NOMO-1 treated with dmso at 0.1 percent for 144 hours (cell line): ENCODE data around the gene MEGF6.

ENCODE experiments used
- DNase-seq: peaks from one replicate; lab custom pipeline; 2025; ENCODE audit not compliant: unreplicated experiment; lab: John Stamatoyannopoulos, UW

The MEGF6 gene

DNA sequence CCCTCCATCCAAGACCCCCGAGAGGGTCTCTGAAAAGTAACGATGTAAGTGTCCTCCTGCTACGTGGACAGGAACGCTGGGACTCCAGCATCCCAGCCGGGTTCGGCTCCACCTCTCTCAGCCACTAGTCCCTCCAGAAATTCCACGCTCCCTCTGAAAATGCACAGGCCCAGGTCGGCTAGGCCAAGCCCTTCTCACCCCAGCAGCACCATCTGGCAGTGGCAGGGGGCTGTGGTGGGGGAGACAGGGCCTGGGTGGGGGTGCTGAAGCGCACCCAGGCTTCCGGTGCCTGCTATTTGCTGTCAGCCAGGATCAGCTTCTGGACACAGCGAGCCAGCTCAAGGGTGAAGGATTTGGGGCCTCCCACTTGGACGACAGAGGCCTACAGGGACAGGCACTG, 83.5 kb downstream of the MEGF6 start:
- DNase-seq = no peak

DNA sequence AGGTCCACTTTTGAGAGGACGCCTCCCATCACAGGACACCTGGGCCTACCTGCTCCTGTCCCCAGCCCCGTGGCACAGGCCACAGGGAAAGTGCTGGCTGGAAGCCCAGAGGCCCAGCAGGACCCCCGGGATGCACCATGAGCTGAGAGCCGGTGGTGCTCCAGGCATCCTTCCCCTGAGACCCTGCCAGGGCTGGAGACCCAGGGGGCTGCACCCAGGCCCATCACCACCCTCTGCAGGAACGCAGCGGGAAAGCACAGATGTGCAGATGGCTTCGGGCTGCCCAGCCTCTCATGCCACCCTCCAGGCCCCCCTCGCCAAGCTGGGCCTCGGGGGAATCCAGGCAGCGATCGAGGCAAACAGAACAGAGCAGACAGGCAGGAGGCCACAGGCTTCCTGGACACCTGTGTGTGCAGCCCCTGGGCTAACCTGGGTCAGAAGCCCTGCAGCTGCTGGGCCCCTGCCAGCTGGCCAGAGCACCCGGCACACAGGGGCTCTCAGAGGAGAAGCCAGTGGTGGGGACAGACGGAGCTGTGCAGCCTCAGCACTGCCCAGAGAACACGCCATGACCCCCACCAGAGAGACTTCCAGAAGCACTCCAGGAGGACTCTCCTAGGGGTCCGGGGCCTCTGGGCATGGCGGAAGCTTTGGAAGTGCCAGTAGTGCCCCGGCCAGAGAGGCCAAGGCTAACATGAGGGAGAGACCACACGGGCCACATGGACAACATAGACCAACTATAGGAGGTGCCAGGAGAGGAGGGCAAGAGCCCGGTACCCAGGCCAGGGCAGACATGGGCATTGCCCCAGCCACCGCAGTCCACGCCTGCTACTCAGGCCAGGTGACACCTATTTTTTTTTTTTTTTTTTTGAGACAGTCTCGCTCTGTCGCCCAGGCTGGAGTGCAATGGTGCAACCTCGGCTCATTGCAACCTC, 85.5 kb downstream of the MEGF6 start:
- DNase-seq = no peak

DNA sequence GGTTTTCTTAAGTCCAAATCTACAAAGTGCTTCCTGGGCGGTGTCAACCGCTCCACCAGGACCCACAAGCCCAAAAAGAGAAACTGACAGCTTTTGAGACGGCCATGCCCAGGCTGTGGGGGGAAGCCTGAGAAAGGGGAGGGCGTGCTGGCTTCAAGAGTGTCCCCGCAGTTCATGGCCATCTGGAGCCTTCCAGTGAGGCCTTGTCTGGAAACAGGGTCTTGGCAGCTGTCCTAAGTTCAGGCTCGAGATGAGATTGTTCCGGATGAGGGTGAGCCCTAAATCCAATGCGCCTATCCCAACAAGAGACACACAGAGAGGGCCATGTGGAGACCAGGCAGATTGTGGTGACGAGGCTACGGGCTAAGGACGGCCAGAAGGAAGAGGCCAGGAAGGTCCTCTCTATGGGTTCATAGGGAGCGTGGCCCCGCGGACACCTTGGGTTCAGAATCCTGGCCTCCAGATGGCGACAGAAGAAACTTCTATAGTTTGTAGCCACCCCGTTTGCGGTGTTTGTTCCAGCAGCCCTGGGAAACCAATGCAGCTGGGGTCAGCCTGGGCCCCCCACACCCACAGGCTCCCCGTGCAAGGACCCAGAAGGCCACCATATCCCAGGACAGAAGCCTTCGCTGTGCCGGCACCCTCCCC, 86.6 kb downstream of the MEGF6 start:
- no peak for DNase-seq

DNA sequence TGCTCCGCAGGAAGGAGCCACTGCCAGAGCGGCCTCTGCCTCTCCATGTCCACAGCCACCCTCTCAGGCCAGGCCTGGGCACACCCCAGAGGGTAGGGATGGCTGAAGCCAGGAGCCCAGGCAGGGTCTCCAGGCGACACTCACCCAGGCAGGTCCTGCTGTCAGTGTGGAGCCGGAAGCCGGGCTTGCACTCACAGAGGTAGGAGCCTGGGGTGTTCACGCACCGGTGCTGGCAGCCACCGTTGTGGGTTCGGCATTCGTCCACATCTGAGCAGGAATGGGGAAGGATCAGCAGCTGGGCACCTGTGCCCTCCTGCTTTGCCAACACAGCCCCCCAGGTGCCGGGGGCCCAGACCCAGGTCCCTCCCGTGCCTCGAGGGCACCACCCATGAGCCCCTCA, 87.3 kb downstream of the MEGF6 start:
- DNase-seq = no peak

DNA sequence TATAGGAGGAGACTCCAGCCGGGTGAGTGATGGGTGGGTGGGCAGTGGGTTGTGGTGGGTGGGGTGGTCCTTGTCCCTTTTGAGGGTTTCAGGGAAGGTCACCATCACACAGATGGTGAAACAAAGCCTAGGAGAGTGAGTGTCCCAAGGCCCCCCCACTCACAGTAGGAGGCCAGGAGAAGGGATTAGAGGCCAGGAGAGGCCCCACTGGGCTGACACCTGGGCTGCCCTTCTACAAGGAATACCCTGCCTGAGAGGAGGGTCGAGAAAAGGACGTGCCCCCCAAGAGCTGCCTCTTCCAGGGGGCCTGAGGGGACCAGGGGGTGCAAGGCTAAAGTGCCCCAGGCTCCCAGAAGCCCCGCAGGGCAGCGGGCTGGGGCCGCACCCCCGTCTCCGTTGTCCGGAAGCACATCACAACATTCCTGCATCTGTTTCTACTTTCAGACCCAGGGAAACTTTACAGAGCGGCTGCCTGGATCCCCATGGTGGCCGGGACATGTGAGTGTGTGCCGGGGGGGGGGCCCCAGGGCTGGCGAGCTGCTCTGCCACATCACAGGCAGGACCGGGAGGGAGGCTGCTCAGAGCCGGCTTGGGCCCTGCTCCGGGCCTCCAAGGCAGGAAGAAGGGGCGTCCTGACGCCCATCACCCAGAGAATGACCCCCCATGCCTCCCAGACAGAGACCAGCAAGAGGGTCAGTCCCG, 88.6 kb downstream of the MEGF6 start:
- DNase-seq = no peak

DNA sequence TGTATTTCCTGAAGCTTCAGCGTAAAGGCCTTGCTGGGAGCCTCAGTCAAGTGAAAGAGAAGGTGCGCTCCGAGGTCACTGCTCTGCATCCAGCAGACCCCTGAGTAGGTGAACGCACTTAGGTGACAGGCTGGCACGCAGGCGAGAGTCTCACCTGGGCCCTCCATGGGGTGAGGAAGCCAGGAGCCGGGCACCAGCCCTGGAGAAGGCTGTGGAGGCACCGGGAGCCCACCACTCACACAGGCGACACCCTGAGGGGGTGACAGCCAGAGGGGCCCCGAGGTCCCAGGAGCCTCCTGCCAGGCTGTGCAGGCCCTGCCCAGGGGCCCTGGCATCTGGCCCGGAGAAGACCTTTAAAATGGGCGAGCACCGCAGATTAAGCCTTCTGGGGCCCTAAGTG, 89.2 kb downstream of the MEGF6 start:
- DNase-seq = no peak

DNA sequence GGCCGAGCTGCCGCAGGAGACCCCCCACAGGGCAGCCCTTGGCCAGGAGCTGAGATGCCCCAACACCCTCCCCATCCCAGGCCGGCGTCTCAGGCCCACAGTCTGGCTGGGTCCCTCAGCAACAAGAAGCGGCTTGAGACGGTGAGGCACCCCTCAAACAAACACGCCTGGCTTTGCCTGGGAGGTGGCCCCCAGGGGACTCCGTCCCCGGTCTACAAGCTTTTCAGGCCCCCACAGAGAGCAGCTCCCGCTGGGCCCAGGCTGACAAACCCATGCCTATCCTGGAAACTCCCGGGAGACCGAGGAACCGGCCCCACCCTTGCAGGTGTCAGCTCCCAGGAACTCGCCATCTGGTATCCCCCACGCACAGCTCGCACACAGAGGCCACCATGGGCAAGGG, 89.9 kb downstream of the MEGF6 start:
- no peak for DNase-seq

DNA sequence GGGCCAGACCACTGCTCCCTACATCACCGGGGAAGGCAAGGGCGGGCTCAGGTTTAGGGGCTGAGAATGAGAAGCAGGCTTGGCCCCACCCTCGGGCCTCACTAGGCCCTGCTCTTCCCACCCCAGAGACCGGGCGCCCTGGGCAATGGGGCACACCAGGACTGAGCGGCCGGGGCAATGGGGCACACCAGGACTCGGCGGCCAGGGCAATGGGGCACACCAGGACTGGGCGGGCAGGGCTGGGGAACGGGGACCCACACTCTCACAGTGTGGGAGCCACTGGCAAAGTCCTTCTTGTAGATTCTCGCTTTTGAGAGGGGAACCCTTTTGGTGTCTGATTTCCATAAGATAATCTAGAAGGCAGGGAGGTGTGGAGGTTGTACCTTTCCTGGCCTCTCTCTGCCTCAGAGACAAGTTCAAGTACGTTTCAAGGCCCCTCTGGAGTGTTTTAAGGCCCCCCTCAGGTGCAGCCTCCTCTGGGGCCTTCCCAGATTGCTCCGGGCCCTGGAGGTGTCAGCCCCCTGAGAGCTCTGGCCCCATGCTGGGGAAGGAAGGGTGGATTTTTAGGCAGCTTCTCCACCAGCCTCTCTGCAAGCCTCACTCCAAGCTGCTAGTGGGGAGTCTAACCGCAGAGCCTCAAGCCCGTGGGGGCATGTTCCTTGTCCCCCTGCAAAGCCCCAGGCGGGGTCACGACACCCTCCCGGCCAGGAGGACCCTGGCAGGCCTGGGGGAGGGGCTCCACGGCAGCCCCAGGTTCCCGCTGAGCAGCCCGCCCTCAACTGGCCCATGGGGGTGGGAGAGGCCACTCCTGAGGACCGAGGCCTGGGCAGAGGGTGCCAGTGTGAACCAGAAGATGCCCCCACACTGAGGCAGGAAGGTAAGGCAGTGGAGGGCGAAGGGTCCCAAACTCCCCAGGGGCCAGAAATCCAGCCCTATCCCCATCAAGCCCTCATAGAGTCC, 90.6 kb downstream of the MEGF6 start:
- DNase-seq = no peak

DNA sequence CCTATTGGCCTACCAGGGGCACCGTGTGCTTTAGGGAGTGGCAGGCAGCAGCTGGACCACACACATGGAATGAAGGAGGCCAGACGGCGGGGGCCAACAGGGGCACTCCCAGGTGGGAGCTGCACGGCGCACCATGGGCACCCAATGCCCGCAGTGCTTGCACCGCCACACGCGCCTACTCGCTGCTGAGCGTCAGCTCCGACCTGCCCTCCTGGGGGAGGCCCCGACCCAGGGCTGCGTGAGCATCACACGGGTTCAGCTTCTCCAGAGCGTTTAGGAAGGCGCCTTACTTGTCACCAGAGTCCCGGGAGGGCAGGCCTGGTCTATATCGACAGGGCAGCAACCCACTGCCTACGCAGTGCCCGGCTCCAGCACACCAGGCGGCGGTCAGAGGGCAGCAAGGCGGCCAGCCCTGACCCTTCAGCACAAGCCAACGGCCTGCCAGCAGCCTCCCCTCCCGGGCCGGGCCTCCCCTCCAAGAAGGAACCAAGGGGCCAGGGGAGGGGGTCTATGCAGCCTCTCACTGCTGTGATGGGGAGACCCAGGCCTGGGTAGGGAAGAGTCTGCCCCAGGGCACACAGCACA, 91.9 kb downstream of the MEGF6 start:
- no peak for DNase-seq

DNA sequence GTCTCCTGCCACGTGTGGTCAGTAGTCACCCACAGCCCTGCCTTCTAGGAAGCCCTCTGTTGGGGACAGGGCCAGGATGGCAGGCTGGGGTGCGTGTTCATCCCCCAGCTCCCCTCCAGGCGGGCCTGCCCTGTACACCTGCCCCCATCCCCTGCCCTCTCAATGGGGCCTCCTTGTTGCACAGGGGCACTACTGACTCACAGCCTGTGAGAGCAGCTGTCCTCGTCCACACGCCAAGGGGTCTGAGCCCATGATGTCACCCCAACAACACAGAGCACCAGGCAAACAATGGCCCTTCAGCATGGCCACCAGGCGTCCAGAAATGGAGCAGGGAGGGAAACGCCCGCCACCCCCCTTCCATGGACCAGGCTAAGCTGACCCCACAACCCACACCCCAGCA, 92.6 kb downstream of the MEGF6 start:
- DNase-seq = no peak

DNA sequence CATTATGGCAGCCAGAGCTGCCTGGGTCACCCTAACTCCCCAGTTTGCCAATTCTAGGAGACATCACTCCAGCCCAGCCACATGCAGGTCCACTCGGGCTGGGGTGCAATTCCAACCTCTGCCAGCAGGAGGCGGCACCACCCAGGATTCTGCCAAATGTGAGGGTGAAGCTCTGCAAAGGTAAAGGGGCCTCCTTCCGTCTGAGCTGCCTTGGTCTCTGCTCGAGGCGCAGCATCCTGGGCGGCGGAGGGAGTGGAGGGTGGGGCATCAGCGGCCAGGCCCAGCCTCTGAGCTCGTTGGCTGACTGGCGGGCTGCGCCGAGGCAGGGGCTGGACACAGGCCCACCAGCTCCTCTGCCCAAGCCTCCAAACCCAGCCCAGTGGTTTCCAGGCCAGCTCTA, 93.1 kb downstream of the MEGF6 start:
- no peak for DNase-seq

DNA sequence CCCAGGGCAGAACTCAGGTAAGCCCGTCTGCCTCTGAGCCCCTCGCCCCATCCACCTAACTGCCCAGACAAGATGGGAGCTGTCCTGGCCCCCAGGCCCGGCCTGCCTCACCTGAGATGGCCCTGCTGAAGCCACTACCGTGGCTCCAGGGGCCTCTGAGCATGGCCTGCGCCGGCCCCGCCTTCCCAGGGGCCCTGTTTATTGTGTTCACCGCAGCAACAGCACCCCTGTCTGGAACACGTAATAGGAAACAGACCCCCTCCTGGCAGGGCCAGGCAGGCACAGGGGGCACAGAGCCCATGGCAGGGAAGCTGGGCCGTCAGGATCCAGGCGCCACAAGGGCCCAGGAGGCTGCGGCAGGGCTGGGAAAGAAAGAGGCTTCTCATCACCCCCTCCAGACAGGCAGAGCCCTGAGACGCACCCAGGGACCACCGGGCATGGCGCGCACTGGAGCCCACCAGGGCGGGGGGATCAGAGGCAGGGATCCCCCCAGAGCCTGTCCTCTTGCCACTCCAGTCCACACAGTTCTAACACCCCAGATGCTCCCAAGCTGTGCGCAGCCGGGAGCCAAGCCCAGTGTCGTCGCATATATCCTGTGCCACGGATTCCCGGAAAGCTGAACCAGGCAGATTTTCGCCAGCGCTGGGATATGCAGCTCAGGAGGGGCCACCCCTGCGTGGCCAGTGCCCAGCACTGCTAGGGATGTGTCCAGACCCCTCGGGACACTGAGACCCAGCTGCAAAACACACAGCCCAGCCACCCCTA, 94.2 kb downstream of the MEGF6 start:
- DNase-seq = no peak

DNA sequence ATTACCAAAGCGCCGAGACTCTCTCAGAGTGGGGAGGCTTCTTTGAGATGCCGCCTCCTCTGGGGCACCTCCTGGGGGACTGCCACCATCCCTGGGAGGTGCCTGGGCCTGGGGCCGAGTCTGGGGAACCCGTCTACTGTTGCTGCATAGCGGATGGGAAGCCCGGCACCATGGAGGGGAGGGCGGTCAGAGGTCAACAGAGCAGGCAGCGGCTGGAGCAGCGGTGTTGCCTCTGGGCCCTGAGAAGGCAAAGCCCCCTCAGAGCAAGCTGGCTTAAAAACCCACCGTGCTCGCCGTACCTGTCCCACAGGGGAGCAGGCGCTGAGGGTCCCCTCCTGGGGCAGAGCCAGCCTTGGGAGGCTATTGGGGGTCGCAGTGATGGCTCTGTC, 94.8 kb downstream of the MEGF6 start:
- no peak for DNase-seq

DNA sequence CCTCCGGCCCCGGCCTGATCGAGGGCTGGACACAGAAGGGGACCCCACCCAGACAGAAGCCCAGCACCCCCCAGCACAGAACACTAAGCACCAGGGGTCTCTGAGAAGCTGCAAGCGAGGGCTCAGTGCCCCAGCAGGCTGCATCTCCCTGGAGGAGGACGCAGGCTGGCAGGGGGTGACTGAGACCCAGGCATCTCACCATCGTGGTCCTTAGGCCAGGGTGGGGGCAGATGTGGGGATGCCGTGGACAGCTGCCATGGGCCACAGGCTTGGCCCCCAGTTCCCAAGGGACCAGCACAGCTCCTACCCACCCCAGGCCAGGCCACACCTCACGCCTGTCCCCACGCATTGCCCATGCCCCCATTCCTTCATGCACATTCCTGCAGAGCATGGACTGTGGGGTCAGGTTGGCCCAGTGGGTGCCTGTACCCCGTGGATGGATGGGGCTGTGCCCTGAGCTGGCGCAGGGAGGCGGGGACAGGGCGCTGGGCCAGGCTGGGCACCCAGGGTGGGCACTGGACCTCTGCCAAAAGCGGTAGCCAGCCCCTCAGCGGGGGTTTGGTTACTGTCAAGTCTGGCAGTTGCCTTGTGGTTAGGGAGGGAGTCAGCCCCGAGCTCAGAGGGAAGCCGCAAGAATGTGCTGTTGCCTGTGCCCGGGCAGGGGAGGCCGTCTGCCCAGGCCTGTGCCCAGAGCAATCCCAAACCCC, 95.4 kb downstream of the MEGF6 start:
- no peak for DNase-seq

DNA sequence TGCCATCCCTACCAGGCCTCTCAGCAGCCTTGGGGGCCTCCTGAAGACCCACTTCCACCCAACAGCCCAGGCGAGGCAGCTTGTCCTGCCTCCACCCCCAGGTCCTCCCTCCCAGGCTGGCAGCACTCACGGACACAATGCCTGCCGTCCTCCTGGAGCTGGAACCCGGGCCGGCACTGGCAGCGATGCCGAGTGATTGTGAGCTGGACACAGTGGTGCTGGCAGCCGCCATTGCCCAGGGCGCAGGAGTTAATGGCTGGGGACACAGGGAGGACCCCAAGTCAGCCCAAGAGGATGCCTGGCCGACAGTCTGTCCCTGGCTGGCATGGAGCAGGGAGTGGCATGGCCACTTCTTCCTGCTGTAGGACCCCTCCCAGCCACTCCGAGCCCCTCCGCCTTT, 96.0 kb downstream of the MEGF6 start:
- DNase-seq = no peak

DNA sequence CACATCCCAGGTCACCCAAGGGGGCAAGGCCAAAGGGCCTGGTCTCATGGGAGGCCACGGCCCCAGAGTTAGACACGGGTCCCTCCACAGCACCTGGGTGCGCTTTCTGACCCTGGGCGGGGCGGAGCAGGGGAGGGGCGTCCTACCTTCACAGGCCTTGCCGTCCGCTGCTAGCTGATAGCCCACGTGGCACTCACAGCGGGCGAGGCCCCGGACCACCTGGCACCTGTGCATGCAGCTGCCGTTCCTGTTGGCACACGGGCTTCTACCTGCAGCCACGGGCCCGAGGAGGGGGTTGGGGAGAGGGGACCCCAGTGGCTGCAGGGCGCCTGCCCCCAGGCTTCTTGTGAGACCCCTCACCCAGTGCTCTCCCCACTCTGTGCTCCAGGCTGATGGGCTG, 96.9 kb downstream of the MEGF6 start:
- no peak for DNase-seq

DNA sequence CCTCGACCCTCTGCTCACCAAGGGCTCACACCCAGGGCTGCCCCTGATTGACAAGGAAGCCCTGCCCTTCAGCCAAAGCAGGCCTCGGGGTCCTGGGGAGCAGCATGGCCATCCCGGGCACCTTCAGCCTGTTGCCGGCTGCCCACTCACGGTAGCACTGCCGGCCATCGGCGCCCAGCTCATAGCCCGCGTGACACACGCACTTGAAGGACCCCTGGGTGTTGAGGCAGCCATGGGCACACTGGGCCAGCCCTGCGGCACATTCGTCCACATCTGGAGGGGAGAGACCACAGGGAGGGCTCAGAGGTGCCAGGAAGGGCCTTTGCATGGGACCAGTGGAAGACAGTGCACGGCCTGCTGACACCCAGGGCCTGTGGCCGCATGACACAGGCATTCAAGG, 99.5 kb downstream of the MEGF6 start:
- no peak for DNase-seq

DNA sequence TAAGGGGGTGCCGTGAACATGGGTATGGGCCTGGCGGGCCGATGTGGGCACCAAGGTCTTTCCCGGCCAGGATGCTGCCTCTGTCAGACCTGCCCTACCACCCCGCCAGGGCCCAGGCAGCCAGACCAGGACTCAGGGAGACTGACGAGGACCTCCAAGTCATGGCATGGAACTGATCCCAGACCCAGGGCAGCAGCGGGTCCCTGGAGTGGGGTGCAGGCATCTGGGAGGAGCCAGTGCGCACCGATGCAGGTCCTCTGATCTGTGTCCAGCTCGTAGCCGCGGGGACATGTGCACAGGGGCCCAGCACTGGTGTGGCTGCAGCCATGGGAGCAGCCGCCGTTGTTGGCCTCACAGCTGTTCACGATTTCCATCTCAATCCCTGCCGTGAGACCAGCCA, 100.0 kb downstream of the MEGF6 start:
- DNase-seq = no peak

DNA sequence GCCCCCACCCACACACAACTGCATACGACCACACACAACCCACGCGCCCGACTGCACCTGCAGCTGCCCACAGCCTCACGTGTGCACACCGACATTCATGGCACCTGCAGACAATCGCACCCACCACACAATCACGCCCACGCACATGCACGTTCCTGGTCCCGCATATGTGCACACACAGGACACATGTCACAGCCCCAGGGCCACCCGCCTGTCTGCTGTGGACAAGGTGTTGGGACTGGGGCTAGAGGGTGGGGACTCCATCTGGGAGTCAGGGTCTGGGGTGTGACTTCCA, 100.4 kb downstream of the MEGF6 start:
- DNase-seq = no peak
